ENCODE data around the gene TNFSF8.

TNFSF8 gene

GRCh38 chr9:114895521-114895991, 34.8 kb downstream of the TNFSF8 start:
- ChIA-PET CTCF (interaction anchor here (1.1 to 2.7 kb wide), 4 partner anchors 11 to 490 kb away, joined by 3 to 16 read pairs (median 4); no protein-coding TSS in a partner anchor), POLR2A (interaction anchor here (1.5 kb wide), 1 partner anchor 11 kb away, joined by 4 read pairs; no protein-coding TSS in a partner anchor)
- no peak overlapping the region for H3K27ac ChIP-seq (ENCODE audit: extremely low read depth, low read depth, low read length)
- no peaks in the 10 kb centered on the region for H3K9me3 ChIP-seq (ENCODE audit: control insufficient read depth, insufficient read depth, low read depth, low read length)
- H3K36me3 ChIP-seq (ENCODE audit: control insufficient read depth in 2 of 2, insufficient read depth in 1 of 2, low read length in 2 of 2): no peaks in the 10 kb centered on the region
- TF ChIP-seq ZNF292 (tag by site-specific recombination; IDR thresholded peaks at IDR 0.05; ENCODE audit: borderline replicate concordance, low read depth) (no peak), ZFHX2 (tag by site-specific recombination; conservative IDR thresholded peaks at IDR 0.05) (no peak)
- no peaks in the 10 kb centered on the region for H3K4me1 ChIP-seq (ENCODE audit: control insufficient read depth, insufficient read depth, low read length)
- H3K4me3 ChIP-seq (ENCODE audit: low read depth, low read length): no peak overlapping the region

- no peaks in the 10 kb centered on the region for H3K36me3 ChIP-seq (ENCODE audit: control insufficient read depth in 2 of 2, insufficient read depth in 1 of 2, low read length in 2 of 2)
- H3K9me3 ChIP-seq (ENCODE audit: control insufficient read depth, insufficient read depth, low read depth, low read length): no peaks in the 10 kb centered on the region
- POLR2A ChIA-PET: interaction anchor here (1.5 kb wide), 1 partner anchor 12 kb away, joined by 4 read pairs; no protein-coding TSS in a partner anchor
- no peaks in the 10 kb centered on the region for H3K4me1 ChIP-seq (ENCODE audit: control insufficient read depth, insufficient read depth, low read length)
- H3K27ac ChIP-seq (ENCODE audit: extremely low read depth, low read depth, low read length): no peak overlapping the region
- CTCF ChIA-PET: interaction anchor here (0.6 to 2.7 kb wide), 5 partner anchors 12 to 489 kb away, joined by 3 to 16 read pairs (median 4); no protein-coding TSS in a partner anchor
- H3K4me3 ChIP-seq (ENCODE audit: low read depth, low read length): no peak overlapping the region
- TF ChIP-seq EGR2 (tag by site-specific recombination; IDR thresholded peaks at IDR 0.05; ENCODE audit: low read depth) (no peak), ZNF324 (tag by site-specific recombination; IDR thresholded peaks at IDR 0.05) (peak; percentile 24; the same call in 1 of the 2 replicates), ZNF391 (tag by site-specific recombination; IDR thresholded peaks at IDR 0.05; ENCODE audit: borderline replicate concordance, low read depth) (no peak), SALL2 (tag by site-specific recombination; IDR thresholded peaks at IDR 0.05; ENCODE audit: borderline replicate concordance) (no peak), KLF16 (tag by site-specific recombination; IDR thresholded peaks at IDR 0.05) (no peak), ZNF660 (tag by site-specific recombination; IDR thresholded peaks at IDR 0.05) (peak; percentile 45; the same call in 1 of the 2 replicates), ZNF354C (tag by site-specific recombination; IDR thresholded peaks at IDR 0.05; ENCODE audit: borderline replicate concordance, low read depth) (no peak), ZNF280D (tag by site-specific recombination; IDR thresholded peaks at IDR 0.05) (no peak), YY1 (tag by site-specific recombination; IDR thresholded peaks at IDR 0.05) (no peak), FEZF1 (tag by site-specific recombination; IDR thresholded peaks at IDR 0.05) (0 out of 2 replicates have a peak, but pooled peaks have one; percentile 7), TSHZ1 (tag by site-specific recombination; IDR thresholded peaks at IDR 0.05; ENCODE audit: borderline replicate concordance) (no peak), ZNF561 (tag by site-specific recombination; IDR thresholded peaks at IDR 0.05; ENCODE audit: borderline replicate concordance) (no peak), ZNF777 (tag by site-specific recombination; IDR thresholded peaks at IDR 0.05; ENCODE audit: borderline replicate concordance) (no peak), MYNN (tag by site-specific recombination; IDR thresholded peaks at IDR 0.05; ENCODE audit: borderline replicate concordance) (no peak), ZBTB49 (tag by site-specific recombination; IDR thresholded peaks at IDR 0.05; ENCODE audit: low read depth) (no peak), ZNF394 (tag by site-specific recombination; IDR thresholded peaks at IDR 0.05; ENCODE audit: borderline replicate concordance) (no peak), ZNF362 (tag by site-specific recombination; IDR thresholded peaks at IDR 0.05) (no peak), ZNF555 (tag by site-specific recombination; conservative IDR thresholded peaks at IDR 0.05) (no peak), KLF7 (tag by site-specific recombination; IDR thresholded peaks at IDR 0.05; ENCODE audit: borderline replicate concordance) (no peak), ZNF571 (tag by site-specific recombination; IDR thresholded peaks at IDR 0.05) (no peak)
These were observed 35.6 kb downstream of the TNFSF8 start for GRCh38 chr9:114894609-114895433.
